HG03108 (cell line): ENCODE data around the gene CLEC19A.
"Not testable (repeated sequence)": the region's sequence is repeated elsewhere in the genome, so short reads cannot be mapped to it uniquely, and the experiment has no call there.

Experiments used
- ATAC-seq: cut with Tn5 transposase; IDR thresholded peaks from one replicate; pipeline ENCODE4 v1.9.1; 2021; ENCODE audit warnings: moderate library complexity; ENCODE audit not compliant: unreplicated experiment

CLEC19A gene

GRCh38 chr16:19321186-19321585 is 35.7 kb downstream of the CLEC19A start:
- ATAC-seq: not testable (repeated sequence)

GRCh38 chr16:19323596-19323995 is 38.1 kb downstream of the CLEC19A start:
- ATAC-seq: no peak

GRCh38 chr16:19328364-19328763 is 42.8 kb downstream of the CLEC19A start:
- ATAC-seq: no peak

- no peak for ATAC-seq
Observed at GRCh38 chr16:19329932-19330331, 44.4 kb downstream of the CLEC19A start.

- no peak for ATAC-seq
Observed at GRCh38 chr16:19330841-19331397, 45.4 kb downstream of the CLEC19A start.

GRCh38 chr16:19331794-19332193 is 46.3 kb downstream of the CLEC19A start:
- ATAC-seq: no peak

GRCh38 chr16:19338335-19338734 is 52.8 kb downstream of the CLEC19A start:
- ATAC-seq: no peak

DNA sequence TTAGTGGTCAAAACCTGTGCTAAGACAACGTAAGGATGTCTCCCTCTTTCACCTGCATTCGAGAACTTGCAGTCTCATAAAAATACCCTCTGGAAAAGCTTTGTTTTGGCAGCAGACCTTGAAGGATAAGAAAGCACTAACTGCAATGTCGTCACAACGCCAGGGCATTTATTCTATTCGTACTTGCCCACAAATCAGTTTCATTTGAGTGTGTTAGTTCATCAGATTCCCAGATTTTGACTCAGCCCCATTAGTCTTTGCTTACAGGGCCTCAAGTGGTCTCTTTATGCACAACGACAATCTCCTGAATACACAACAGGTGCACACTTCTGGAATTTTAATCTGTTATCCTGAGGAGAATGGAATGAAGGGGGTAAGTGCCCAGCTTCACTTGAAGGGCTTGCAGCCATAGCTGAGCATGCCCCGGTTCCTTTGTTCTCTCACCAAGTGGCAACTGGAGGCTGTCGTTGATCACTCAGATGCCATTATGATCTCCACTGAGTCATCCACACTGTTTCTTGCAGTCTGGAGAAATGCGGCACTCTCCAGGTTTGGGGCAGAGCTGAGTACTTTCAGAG is 58.8 kb downstream of the CLEC19A start:
- no peak for ATAC-seq

DNA sequence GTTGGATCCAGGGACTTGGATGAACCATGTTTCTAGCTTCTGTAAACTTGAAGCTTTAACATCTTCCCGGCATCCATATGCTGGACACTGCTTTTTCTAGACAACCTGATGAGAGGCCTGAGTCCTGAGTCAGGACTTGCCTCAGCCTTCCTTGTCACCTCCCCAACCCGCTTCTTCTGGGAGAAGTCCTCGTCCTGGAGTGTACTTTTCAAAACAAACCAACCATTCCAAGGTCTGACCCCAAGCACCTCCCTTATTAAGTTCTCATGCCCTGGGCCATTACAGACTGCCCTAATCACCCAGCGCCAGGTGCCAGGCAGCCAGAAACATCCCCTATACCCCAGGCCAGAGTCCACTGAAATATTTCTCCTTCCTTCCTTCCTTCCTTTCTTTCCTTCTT is 59.4 kb downstream of the CLEC19A start:
- no peak for ATAC-seq

DNA sequence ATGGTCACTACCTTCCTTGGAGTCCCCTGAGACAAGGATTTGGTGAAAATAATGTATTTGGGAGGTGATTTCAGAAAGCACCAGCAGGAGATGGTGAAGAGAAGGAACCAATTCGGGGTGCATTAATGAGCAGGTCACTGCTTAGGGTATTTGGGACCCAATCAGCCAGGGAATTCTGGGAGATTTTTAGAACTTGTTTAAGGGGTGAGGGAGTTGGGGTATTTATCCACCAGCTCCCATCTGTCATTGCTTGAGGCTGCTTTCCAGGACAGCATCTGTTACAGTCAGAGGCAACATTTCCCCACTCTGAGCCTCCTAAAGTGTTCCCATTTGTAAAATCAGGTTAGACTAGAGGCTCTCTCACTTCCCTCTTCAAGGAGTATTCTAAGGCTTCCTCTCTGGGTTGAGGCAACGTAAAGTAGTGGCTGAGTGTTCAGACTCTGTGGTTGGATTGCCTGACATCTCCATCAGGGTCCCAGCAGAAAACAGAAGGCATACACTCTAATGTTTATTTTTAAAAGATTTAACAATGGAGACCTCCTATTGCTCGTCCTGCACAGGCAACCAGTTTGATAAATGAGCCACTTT is 60.9 kb downstream of the CLEC19A start:
- no peak for ATAC-seq

DNA sequence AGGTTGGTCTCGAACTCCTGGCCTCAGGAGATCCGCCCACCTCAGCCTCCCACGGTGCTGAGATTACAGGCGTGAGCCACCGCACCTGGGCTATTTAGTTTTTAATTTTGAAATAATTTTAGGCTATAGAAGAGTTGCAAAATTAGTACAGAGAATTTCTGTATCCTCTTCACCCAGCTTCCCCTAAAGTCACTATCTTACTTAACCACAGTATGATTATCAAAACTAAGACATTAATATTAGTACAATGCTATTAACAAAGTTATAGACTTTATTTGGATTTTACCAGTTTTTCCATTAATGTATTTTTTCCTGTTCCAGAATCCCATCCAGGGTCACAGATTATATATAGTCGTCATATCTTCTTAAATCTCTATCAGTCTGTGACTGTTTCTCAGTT is 62.6 kb downstream of the CLEC19A start:
- no peak for ATAC-seq

- no peak for ATAC-seq
Observed at GRCh38 chr16:19348578-19349315, 63.2 kb downstream of the CLEC19A start.

DNA sequence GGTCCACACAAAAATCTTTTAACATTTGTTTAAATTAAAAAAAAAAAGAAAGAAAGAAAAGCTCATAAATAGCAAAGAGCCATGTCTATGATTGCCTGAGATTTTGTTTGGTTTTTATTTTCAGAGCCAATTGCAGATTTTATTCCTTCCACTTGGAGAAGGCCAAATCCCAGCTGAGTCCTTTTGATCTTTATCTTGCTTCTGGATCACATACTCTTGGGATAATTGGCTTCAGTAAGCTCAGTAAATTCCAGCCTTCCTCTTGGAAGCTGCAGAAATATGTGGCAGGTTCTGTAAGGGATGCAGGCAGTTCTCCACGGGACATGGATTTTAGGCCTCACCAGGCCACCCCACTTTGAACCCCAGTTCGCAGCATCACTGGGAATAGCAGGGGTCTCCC is 68.8 kb downstream of the CLEC19A start:
- no peak for ATAC-seq

- no peak for ATAC-seq
Observed at GRCh38 chr16:19356024-19356952, 70.8 kb downstream of the CLEC19A start.

DNA sequence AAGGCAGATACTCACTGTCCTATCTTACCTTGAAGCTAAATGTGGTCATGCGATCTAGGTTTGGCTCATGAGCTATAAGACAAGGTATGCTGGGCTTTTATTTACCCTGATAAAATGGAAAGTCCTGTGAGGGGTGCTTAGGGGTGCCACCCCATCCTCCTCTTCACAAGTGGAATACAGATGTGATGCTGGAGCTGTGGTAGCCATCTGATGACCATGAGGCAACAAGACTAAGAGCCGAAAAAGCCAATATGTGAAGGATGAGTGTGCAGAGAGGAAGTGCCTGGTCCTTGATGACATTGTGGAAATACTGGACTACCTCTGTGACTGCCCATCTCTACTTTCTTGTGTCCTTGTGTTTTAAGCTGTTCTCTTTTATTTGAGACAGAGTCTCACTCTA is 74.0 kb downstream of the CLEC19A start:
- no peak for ATAC-seq
